HepG2 (cell line): Measurements from ENCODE around the gene SCO1.

Source experiments
- EP300 ChIP-seq, 3 experiments: sonication (generic) in 1 of 3; formaldehyde crosslinking in 1 of 3; IDR thresholded peaks; 2 replicates each; pipeline versions ENCODE4 v1.5.1 to v1.6.1; 2011 to 2020; ENCODE audit warnings: low read depth in 2 of 3, low read length in 2 of 3, borderline replicate concordance in 1 of 3, improper control_type of control experiment in 1 of 3, mild to moderate bottlenecking in 1 of 3, missing genetic modification reagents in 1 of 3, moderate library complexity in 1 of 3
- RELA ChIP-seq: sonication (generic); formaldehyde crosslinking; IDR thresholded peaks from 2 replicates; pipeline ENCODE4 v1.4.0; 2020; ENCODE audit warnings: missing genetic modification reagents
- SP1 ChIP-seq, 2 experiments: fragments of 450-650 bp in 1 of 2; sonication (generic) in 1 of 2; formaldehyde crosslinking in 1 of 2; IDR thresholded peaks; 2 replicates each; pipeline versions ENCODE4 v1.4.0 to v1.6.1; 2016 to 2020; ENCODE audit warnings: missing genetic modification reagents in 1 of 2
- SUZ12 ChIP-seq: fragments of 150-350 bp; IDR thresholded peaks from 2 replicates; pipeline ENCODE4 v1.6.1; 2014; ENCODE audit warnings: low read depth, low read length
- ZNF589 ChIP-seq: sonication (generic); formaldehyde crosslinking; conservative IDR thresholded peaks from 2 replicates; pipeline ENCODE4 v1.8.0; 2022; ENCODE audit warnings: mild to moderate bottlenecking, moderate library complexity, missing genetic modification reagents
- TF ChIP-seq, protein P1 (sequence below): sonication (generic); formaldehyde crosslinking; IDR thresholded peaks from 2 replicates; pipeline ENCODE4 v1.5.0; 2020; ENCODE audit warnings: mild to moderate bottlenecking, missing genetic modification reagents, moderate library complexity

DNA sequence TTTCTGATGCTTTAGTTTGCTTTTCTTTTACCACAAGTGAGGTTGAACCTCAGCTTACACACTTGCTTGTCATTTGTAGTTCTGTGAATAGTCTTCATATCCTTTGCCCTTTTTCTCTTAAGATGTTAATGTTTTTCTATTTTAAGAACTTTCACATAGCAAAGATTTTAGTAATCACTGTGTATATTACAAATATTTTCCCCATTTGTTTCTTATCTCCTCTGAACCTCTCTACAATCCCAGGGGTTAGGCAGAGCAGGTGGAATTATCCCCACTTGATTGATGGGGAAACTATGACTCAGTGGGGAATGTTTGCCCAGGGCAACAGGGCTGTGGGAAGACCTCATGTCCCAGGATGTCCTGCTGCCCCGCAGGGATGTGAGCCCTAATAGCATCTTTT, 28.6 kb downstream of the SCO1 start:
- TF ChIP-seq ZNF589: no peak
- TF ChIP-seq SP1 (IDR thresholded peaks at IDR 0.05): no peak
- TF ChIP-seq SP1 (CRISPR knock-in tag; IDR thresholded peaks at IDR 0.05): no peak
- TF ChIP-seq RELA: no peak
- TF ChIP-seq SUZ12: no peak
- TF ChIP-seq EP300 (IDR thresholded peaks at IDR 0.05; ENCODE audit: low read depth in 2 of 2, low read length in 2 of 2): no peak
- no peak for TF ChIP-seq EP300 (CRISPR knock-in tag; IDR thresholded peaks at IDR 0.05; ENCODE audit: borderline replicate concordance)
- TF ChIP-seq, protein P1, sequence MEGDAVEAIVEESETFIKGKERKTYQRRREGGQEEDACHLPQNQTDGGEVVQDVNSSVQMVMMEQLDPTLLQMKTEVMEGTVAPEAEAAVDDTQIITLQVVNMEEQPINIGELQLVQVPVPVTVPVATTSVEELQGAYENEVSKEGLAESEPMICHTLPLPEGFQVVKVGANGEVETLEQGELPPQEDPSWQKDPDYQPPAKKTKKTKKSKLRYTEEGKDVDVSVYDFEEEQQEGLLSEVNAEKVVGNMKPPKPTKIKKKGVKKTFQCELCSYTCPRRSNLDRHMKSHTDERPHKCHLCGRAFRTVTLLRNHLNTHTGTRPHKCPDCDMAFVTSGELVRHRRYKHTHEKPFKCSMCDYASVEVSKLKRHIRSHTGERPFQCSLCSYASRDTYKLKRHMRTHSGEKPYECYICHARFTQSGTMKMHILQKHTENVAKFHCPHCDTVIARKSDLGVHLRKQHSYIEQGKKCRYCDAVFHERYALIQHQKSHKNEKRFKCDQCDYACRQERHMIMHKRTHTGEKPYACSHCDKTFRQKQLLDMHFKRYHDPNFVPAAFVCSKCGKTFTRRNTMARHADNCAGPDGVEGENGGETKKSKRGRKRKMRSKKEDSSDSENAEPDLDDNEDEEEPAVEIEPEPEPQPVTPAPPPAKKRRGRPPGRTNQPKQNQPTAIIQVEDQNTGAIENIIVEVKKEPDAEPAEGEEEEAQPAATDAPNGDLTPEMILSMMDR (CRISPR knock-in tag): no peak
